NCI-H2107 (cell line): ENCODE measurements around the gene NF1.

Experiments
- DNase-seq: peaks from one replicate; lab custom pipeline; 2025; lab: John Stamatoyannopoulos, UW

The NF1 gene

DNA sequence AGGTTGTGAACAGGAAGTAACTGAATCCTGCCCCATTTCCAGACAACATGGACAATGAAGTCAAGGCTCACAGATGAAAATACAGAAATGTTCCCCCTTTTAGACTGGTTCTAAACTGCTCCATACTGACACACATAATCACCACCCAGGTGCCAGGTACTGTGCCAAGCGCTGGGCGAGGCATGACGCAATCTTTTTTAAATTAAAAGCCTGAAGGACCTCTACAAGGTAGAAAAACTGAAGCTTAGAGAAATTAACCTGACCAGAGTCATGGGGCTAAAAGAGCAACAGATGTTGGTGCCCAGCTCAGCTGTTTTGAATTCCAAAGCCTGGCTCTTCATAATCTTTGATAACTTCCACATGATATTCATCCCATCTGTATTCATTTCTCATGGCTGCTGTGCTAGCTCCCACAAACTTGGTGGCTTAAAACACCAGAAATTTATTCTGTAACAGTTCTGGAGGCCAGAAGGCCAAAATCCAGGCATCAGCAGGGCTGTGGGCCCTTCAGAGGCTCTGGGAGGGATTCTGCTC is 291.8 kb downstream of the NF1 start:
- no peak for DNase-seq

DNA sequence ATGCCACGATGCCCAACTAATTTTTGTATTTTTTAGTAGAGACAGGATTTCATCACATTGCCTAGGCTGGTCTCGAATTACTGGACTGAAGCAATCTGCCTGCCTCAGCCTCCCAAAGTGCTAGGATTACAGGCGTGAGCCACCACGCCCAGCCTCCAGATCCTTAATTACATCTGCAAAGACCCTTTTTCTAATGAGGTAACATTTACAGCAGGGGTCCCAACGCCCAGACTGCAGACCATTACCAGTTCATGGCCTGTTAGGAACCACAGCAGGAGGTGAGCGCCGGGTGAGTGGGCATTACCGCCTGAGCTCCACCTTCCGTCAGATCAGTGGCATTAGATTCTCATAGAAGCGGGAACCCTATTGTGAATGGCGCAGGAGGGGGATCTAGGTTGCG is 292.7 kb downstream of the NF1 start:
- DNase-seq = no peak

- no peak for DNase-seq
These were observed 293.6 kb downstream of the NF1 start for GRCh38 chr17:31388351-31388750.

- no peak for DNase-seq
These were observed 294.2 kb downstream of the NF1 start for GRCh38 chr17:31388770-31389656.

DNA sequence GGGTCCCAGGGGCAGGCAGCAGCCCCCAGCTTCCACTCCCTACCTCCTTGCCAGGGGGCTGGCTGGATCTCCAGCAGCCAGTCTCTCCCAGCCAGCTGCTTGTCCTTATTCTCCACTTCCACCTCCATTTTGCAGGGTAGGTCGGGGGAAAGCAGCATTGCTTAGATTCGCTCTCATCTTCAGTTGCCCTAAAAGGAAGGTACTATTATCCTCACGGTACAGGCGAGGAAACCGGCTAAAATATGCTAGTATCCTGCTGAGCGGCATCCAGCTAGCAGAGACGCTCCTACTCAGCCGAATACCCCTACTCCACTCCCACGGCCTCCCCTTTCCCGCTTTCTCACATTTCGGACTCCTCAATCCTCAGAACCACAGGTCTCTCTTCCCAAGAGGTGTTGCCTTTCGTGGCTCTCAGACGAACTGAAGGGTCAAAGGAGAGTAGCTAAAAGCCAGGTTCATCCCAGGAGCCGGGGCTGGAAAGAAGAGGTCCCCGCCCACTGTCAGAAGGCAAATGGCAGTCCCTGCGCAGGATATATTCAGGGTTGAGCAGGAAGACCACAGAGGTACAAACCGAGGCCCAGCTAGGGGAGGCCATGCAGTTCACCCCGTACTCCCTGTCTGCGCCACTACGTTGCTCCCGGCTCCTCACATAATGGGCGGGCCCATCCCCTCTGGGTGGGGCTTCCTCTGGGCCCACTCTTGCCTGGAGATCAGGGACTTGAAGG is 295.0 kb downstream of the NF1 start:
- DNase-seq = no peak

DNA sequence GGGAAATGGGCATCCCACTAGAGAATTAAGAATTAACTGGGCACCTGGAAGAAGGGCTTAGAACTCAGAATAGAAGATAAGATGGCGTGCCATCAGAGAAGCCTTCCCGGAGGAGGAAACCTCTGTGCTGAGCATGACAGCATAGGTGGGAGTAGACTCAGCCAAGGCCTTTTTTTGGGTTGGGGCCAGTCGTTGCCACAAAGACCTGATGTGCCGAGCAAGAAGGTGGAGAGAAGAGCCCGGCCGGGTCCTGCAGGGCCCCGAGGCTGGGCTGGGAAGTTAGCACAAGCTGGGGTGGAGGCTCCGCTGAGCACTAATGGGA is 295.6 kb downstream of the NF1 start:
- DNase-seq = no peak

DNA sequence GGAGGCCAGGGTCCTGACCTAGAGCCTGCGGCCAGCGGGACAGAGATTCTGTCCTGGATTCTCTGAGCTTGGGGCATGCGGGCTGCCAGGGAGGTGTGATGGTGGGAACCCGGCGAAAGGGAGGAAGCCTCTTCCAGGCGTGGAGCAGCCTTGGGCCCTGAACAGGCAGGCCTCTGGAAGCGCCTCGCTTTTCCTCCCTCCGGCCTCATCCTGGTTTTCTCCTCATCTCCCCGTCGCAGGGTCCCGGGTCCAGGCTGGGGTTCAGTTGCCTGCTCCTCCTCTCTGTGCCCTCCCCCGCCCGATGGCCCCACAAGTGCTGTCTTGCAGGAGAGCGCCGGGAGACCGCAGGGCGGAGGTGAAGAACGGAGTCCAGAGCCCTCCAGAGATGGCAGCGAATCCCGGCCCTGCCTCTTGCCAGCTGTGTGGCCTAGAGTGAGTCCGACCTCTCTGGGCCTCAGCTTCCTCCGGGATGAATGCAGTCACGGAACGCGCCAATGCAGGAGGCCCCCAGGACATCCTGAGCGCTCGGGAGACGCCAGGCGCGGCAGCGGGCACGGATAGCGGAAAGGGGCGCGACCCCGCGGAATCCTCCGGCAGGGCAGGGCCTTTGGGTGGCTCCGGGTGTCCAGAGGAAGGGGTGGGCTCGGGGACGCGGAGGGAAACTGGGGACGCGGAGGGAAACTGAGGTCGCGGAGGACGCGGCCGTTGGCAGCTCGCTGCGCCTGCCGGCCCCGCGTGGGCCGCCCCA is 296.1 kb downstream of the NF1 start:
- DNase-seq = no peak

DNA sequence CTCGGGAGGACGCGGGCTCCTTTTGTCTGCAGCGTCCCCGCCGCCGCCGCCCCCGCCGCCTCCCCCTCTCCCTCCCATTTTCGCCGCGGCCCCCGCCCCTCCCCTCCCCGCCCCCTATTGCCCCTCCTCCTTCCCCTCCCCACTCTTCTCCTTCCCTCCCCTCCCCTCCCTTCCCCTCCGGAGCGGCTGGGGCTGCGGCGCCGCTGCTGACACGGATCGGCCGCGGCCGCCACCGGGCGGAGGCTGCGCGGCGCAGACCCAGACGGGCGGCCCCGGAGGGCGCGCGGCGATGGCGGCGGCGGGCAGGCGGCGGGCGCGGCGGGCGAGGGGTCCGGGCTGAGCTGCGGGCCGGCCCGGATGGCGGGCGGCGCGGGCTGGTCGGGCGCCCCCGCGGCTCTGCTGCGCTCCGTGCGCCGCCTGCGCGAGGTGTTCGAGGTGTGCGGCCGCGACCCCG is 296.7 kb downstream of the NF1 start, which contains the start of gene RAB11FIP4:
Gene RAB11FIP4, plus strand, starts transcription at position 180 of the 454 bp plus-strand sequence. Its CDS starts 178 bp downstream, at position 358.
- no peak for DNase-seq

DNA sequence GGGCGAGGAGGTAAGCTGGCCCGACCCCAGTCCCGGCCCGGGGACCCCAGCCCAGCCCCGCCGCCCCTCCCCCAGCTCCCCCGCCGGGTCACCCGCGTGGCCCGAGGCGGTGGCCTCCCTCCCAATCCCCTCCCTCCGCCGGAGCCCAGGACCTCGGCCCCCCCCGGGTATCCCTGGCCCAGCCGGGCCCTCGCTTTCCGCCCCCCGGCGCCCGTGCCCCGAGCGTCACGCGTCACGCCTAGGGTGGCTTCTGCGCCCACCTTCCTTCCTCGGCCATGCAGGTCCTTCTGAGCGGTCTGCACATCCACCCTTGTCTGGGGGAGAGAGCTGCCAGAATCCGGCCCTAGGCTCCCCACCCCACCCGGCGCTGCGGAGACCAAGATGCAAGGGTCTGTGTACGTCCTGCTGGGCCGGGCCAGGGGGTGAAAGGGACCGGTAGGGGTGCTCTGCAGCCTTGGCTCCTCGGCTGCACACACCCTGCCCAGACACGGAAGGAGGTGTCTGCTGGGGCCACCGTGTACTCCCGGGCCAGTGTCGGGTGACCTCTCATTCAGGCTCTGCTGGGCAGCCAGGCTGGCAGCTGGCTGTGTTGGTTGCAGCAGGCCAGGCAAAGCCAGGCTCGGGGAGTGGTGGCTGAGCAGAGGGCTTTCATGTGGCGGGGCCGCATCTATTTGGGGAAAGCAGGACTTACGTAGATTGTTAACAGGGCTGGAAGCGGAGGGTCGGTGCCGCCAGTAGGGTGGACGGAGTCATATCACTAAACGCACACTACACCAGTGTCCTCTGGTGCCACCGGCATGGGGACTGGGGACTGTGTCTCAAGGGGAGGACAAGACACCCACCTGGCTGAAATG is 297.5 kb downstream of the NF1 start:
- no peak for DNase-seq

DNA sequence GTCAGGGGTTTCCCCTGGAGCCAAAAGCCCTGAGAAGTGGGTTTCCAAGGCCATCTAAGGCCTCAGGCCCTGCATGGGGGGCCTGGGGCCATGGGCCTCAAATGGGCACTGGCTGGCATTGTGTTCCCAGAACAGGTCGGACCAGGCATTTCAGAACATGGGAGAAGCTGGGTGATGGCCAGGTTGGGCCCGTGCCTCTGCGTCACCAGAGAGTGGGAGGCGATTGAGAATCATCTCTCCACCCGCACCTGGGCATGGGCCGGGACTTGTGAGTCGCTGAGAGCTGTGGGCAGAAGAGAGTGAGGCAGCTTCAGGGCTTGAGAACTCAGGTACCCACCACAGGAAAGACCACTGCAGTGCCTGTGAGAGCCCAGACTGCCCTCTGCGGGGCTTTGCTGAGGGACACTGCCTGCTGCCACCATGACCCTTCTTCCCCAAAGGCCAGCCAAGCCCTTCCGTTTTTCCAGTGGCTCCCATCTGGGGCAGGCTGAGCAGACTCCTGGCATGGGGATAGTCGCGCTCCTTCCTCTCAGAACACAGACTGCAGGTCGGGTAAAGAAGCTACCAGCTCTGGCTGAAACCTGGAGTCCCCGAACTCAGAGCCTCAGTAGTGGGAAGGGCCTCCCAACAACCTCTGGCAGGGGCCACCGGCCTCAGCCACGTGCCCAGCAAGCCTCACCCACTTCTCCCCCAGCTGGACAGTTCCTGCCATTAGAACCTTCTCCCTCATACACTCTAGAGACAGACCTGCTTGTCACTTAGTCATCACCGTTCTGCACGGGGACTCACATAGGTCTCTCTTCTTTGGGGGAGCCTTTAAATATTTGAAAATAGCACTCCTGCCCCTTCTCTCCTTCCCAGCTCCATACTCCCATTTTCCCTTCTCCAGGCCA is 298.3 kb downstream of the NF1 start:
- no peak for DNase-seq

- DNase-seq = no peak
These were observed 299.0 kb downstream of the NF1 start for GRCh38 chr17:31393749-31394146.

DNA sequence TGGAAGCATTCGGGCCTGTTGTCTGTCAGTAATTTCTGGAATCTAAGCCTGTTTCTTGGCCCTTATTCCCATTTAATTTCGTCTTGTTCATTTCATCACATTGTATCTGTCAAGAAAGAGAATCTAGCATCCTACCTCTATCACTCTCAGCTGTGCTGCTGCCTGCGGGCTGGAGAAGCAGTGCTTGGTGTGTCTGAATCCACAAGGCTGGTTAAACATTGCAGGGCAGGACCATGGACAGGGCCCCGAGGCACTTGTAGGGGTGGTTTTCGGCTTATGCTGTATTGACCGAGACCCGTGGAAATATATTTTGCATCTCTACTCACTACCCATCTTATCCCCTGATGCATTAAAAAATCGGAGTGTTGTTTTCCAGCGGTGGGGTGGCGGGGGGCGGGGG is 299.8 kb downstream of the NF1 start:
- DNase-seq = no peak

DNA sequence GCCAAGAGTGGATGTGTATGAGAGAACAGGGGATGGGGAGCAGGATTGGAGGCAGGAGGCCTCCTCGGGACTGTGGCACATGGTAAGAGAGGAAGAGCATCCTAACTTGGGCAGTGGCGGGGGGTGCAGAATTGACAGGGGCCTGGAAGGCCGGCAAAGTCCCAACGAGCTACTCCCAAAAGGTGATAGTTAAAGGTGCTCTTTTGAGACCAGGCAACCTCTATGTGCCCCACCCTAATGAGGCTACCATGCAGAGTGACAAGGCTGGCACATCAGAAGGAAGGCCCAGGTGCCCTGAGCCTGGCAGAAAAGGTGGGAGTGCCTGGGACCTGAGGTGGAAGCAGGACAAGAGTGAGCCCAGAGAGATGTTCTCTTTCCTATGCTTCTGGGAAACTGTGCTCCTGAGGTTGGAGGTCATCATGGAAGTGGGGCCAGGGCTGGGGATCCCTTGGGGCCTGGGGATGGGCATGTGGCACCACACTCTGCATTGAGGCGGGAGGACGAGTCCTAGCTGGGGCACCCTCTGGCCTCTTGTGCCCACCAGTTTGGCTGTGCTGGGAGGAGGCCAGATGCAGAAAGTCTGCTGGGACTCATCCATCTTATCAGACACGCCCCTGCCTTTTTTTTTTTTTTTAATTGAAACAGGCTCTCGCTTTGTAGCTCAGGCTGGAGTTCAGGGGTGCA is 302.6 kb downstream of the NF1 start:
- DNase-seq = no peak

GRCh38 chr17:31398381-31399311 is 303.9 kb downstream of the NF1 start:
- DNase-seq = no peak

GRCh38 chr17:31400481-31400950 is 305.7 kb downstream of the NF1 start:
- no peak for DNase-seq

DNA sequence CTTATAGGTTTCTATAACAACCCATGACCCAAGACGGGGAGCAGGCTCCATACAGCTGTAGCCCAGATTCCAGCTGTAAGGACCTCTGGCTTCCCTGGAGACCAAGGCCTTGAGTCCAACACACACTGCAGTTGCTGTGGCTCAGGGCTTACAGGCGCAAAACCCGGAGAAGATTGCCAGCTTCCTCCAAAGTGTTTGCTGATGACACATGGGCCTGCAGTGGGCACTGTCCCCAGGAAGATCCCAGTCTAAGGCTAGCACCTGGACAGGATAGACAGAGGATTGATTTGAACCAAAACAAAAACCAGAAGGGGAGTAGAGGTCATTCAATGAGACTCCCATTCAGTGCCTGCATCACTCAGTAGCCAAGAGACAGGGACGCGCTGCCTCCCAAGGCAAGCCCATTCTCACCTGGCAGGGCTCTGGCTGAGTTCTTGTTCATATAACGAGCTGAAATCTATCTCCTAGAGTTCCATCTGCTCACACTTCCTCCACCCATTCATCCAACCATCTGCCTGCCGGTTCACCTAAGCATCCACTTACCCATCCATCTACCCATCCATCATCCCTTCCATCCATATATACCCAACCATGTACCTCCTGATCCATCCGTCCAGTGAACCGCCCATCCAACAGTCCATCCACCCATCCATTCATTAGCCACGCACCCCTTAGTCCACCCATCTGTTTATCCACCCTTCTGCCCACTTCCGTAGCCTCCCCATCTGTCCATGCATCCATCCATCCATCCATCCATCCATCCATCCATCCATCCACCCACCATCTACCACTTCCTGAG is 306.9 kb downstream of the NF1 start:
- no peak for DNase-seq
